Stimulated activated naive CD4-positive, alpha-beta T cell treated with Interleukin-2 at 50 U/mL for 16 hours (primary cell): ENCODE results near the gene MLKL.
"Not testable (repeated sequence)": the region's sequence is repeated elsewhere in the genome, so short reads cannot be mapped to it uniquely, and the experiment has no call there.

Experiments
- DNase-seq: peaks from one replicate; lab custom pipeline; 2025; lab: John Stamatoyannopoulos, UW

Gene MLKL

GRCh38 chr16:74699666-74700065, 996 bp downstream of the MLKL start:
- DNase-seq: no peak

DNA sequence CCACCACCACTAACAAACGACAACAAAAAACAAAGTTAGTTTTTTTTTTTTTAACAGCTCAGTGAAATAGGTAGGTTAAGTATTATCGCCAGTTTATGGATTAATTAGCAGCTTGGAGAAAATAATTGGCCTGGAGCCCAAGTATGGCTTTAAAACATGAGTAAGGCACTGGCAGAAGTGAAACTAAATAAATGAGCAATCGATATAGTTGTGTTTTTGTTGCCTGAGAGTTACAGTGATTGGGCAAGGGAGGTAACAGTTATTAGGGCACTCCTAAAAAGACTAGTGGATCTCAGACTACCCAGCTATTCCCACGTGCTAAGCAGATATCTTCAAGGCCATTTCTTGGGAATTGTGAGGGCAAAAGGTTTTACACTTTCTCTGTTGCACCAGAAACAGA, 2.4 kb downstream of the MLKL start:
- DNase-seq: no peak

- peak; percentile 39 for DNase-seq
Observed at GRCh38 chr16:74695450-74696422, 4.9 kb downstream of the MLKL start.

- no peak for DNase-seq
Observed at GRCh38 chr16:74691093-74691855, 9.4 kb downstream of the MLKL start.

GRCh38 chr16:74682556-74682955, 18.1 kb downstream of the MLKL start:
- no peak for DNase-seq

- no peak for DNase-seq
Observed at GRCh38 chr16:74680681-74681080, 20.0 kb downstream of the MLKL start.

- DNase-seq: no peak
Observed at GRCh38 chr16:74679983-74680382, 20.7 kb downstream of the MLKL start.

GRCh38 chr16:74677868-74678267, 22.8 kb downstream of the MLKL start:
- DNase-seq: no peak

GRCh38 chr16:74673876-74674275, 26.8 kb downstream of the MLKL start:
- no peak for DNase-seq

- not testable (repeated sequence) for DNase-seq
Observed at GRCh38 chr16:74668877-74669276, 31.8 kb downstream of the MLKL start.

DNA sequence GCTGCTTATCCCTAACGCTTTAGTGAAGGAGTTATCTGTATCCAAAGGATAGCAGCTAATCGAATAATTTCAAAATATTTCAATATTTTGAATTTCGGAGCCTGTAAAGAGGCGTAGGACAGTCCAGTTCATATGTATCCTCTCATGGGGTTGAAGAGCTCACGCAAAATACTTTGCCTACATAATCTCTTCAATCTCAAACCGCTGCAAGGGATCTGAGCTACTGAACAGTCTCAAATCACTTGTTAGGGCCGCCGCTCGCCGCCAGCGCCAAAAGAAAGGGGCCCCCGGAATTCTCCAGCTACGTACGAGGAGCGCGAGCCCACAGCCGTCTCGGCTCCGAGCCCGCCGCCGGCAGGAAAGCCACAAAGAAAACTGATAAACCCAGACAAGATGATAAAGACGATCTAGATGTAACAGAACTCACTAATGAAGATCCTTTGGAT, 33.4 kb downstream of the MLKL start:
- no peak for DNase-seq

GRCh38 chr16:74666425-74667254, 34.0 kb downstream of the MLKL start, which contains the start of gene RFWD3:
Gene RFWD3, minus strand, starts transcription at chr16:74666877. Its CDS starts 5,428 bp downstream, at chr16:74661449.
- peak; percentile 97 for DNase-seq

DNA sequence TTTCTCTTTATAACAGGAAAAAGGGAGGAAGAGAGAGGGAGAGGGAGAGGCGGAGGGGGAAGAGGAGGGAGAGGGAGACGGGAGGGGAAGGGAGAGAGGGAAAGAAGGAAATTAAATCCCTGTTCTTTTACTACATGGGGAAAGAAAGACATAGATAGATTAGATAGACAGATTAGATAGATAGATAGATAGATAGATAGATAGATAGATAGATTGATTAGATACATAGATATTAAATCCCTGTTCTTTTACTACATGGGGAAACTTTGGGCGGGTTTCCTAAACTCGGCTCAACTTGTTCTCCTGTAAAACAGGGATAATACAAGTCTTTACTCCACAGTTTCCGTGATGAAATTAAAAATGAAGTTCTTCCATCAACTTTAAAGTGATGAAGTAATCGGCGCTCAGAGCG, 34.6 kb downstream of the MLKL start:
- no peak for DNase-seq

GRCh38 chr16:74661064-74661463, 39.6 kb downstream of the MLKL start:
- no peak for DNase-seq

DNA sequence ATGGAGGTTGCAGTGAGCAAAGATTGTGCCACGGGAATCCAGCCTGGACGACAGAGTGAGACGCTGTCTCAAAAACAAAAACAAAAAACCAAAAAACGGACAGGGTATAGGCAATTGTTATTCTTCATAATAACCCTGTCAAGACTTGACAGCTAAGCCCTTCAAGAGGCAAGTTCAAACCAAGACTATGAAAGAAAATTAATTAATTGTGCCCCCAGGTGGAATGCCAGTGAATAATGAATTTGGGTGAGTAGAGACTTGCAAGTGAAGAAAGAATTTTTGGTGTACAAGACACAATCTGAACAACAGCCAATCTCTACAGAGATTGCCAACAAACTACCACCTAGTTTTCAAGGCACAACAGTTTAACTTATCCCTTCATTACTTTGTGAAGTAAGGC, 40.3 kb downstream of the MLKL start:
- DNase-seq: no peak

- no peak for DNase-seq
Observed at GRCh38 chr16:74659041-74659440, 41.6 kb downstream of the MLKL start.

DNA sequence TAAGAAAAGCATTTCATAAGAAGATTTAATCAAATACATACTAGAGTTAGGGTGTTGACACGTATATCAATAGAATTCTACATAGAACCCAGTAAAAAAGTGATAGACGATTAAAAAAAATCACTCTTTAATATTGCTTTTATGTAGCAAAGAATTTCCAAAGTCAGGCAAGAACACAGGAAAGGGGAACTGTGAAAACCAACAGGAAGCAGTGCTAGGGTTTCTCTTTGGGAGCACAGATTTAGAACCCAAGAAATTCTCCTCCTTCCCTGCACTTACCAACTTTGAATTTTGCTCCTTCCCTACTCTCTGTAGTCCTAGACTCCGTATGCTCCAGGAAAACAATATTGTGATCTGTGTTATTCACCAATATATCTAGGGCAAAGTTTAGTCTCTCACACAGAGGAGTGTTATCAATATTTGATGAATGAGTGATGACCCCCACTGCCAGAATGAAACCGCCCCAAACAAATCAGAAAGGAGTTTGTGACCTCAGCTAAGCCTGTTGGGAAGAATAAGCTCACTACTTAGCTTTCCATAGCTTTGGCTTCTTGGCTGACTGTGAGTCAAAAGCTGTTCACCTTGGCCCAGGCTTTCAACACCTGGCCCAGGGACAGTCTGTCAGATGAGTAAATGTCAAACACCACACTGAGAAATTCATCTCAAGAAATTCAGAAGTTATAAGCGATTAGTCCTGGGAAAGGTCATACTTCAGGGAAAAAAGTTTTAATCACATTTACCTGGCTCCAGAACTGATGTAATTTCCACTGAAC, 42.6 kb downstream of the MLKL start:
- DNase-seq: no peak

GRCh38 chr16:74654536-74655050, 46.1 kb downstream of the MLKL start:
- no peak for DNase-seq

- DNase-seq: not testable (repeated sequence)
Observed at GRCh38 chr16:74652883-74653282, 47.8 kb downstream of the MLKL start.

DNA sequence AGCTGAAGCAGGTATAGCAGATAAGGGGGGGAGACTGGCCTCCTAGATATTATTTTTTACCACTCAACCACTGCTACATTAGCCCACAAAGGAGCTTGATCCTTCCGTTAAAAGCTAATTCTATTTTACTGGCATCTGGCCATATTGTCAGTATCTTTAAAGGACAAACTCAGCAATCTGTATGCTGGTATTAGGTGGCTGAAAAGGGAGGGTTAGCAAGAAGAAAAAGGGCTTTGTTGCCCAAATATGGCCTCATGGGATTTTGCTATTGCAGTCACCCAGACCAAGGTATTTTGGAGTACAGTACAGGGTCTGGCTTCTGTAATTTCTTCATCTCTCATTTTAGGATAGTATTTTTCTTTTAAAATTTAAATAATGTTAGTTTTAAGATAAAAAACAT, 48.4 kb downstream of the MLKL start:
- no peak for DNase-seq

- DNase-seq: no peak
Observed at GRCh38 chr16:74651841-74652240, 48.8 kb downstream of the MLKL start.
